Measurements from ENCODE around the gene TH.

Gene TH

GRCh38 chr11:2131371-2132236 is 40.0 kb downstream of the TH start:
- no peak for TF ChIP-seq CTCF (IDR thresholded peaks at IDR 0.05; ENCODE audit: control insufficient read depth, extremely low read depth, insufficient read depth)
- no peak for DNase-seq (ENCODE audit: low read depth)
- H3K4me3 ChIP-seq (ENCODE audit: low read depth, low read length): no peak overlapping the region

- DNase-seq (ENCODE audit: low read depth): no peak
- no peak for TF ChIP-seq CTCF (IDR thresholded peaks at IDR 0.05; ENCODE audit: control insufficient read depth, extremely low read depth, insufficient read depth)
Observed at GRCh38 chr11:2130881-2131352, 40.7 kb downstream of the TH start.

GRCh38 chr11:2129699-2130366 is 41.8 kb downstream of the TH start:
- no peak for DNase-seq (ENCODE audit: low read depth)
- H3K4me3 ChIP-seq (ENCODE audit: low read depth, low read length): no peak overlapping the region
- no peak for TF ChIP-seq CTCF (IDR thresholded peaks at IDR 0.05; ENCODE audit: control insufficient read depth, extremely low read depth, insufficient read depth)

More at GRCh38 chr11:2130881-2131352, 40.7 kb downstream of the TH start:
- no peak overlapping the region for H3K4me3 ChIP-seq (ENCODE audit: low read depth, low read length)

GRCh38 chr11:2129308-2129698 is 42.3 kb downstream of the TH start:
- no peak for DNase-seq (ENCODE audit: low read depth)
- H3K4me3 ChIP-seq (ENCODE audit: low read depth, low read length): no peak overlapping the region
- TF ChIP-seq CTCF (IDR thresholded peaks at IDR 0.05; ENCODE audit: control insufficient read depth, extremely low read depth, insufficient read depth): no peak

GRCh38 chr11:2128511-2129307 is 42.9 kb downstream of the TH start:
- DNase-seq (ENCODE audit: low read depth): no peak
- no peak overlapping the region for H3K4me3 ChIP-seq (ENCODE audit: low read depth, low read length)
- TF ChIP-seq CTCF (IDR thresholded peaks at IDR 0.05; ENCODE audit: control insufficient read depth, extremely low read depth, insufficient read depth): no peak

GRCh38 chr11:2128130-2128510 is 43.5 kb downstream of the TH start:
- no peak for DNase-seq (ENCODE audit: low read depth)
- H3K4me3 ChIP-seq (ENCODE audit: low read depth, low read length): no peak overlapping the region
- TF ChIP-seq CTCF (IDR thresholded peaks at IDR 0.05; ENCODE audit: control insufficient read depth, extremely low read depth, insufficient read depth): no peak

Measured in LNCaP clone FGC (cell line).